ENCODE measurements around the gene PGC.

DNA sequence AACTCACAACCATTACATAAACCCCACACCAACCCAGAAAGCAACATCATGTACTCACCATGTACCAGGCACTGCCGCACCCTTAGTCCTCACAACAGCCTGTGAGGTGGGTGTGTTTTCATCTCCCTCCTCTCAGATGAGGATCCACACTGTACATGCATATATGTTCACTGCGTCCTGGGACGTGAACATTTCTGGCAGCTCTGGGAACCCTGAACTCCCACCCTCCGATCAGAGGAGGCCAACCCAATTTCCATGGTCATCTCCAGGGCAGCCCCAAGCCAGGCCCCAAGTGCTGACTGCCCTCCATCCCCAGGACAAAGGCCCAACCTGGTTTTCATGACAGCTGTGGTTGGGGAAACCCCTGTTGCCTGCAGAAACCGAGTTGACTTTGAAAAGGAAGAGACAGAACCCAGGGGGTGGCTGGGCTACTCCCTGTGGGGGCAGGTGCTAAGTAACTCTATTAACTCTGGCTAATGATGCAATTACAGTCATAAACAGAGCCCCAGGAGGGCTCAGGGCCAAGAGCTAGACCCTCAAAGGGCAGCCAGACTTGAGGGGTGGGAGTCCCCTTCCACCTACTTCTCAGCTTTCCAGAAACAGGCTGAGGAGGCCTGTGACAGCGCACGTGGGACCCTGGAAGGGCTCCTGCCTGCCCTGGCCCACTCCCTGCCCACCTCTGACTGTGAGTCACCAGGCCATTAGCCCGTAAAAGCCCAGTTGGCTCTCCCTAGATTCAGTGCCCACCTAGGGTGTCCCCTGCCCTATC lies 14.4 kb downstream of the PGC start:
- TF ChIP-seq SP1 (CRISPR knock-in tag; conservative IDR thresholded peaks at IDR 0.05) = no peak
- TF ChIP-seq, protein P1, sequence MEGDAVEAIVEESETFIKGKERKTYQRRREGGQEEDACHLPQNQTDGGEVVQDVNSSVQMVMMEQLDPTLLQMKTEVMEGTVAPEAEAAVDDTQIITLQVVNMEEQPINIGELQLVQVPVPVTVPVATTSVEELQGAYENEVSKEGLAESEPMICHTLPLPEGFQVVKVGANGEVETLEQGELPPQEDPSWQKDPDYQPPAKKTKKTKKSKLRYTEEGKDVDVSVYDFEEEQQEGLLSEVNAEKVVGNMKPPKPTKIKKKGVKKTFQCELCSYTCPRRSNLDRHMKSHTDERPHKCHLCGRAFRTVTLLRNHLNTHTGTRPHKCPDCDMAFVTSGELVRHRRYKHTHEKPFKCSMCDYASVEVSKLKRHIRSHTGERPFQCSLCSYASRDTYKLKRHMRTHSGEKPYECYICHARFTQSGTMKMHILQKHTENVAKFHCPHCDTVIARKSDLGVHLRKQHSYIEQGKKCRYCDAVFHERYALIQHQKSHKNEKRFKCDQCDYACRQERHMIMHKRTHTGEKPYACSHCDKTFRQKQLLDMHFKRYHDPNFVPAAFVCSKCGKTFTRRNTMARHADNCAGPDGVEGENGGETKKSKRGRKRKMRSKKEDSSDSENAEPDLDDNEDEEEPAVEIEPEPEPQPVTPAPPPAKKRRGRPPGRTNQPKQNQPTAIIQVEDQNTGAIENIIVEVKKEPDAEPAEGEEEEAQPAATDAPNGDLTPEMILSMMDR (IDR thresholded peaks at IDR 0.05) = no peak
- TF ChIP-seq, protein P2, sequence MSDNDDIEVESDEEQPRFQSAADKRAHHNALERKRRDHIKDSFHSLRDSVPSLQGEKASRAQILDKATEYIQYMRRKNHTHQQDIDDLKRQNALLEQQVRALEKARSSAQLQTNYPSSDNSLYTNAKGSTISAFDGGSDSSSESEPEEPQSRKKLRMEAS (CRISPR knock-in tag; IDR thresholded peaks at IDR 0.05) = no peak
- no peak for TF ChIP-seq ZNF138 (CRISPR knock-in tag; conservative IDR thresholded peaks at IDR 0.05)
